ENCODE results near the gene ASB8.
"Not testable (repeated sequence)": the region's sequence is repeated elsewhere in the genome, so short reads cannot be mapped to it uniquely, and the experiment has no call there.

Gene ASB8

GRCh38 chr12:48142818-48143674 lies 14.3 kb downstream of the ASB8 start:
- in situ Hi-C loops (cut with HindIII; ENCODE audit: low sequenced_read_pairs) = no loop called here

- in situ Hi-C loops (cut with HindIII; ENCODE audit: low sequenced_read_pairs) = no loop called here
Measured at GRCh38 chr12:48135027-48135426, 22.3 kb downstream of the ASB8 start.

GRCh38 chr12:48132826-48133225 lies 24.5 kb downstream of the ASB8 start:
- in situ Hi-C loops (cut with HindIII; ENCODE audit: low sequenced_read_pairs) = no loop called here

GRCh38 chr12:48131517-48131916 lies 25.8 kb downstream of the ASB8 start:
- in situ Hi-C loops (cut with HindIII; ENCODE audit: low sequenced_read_pairs) = no loop called here

GRCh38 chr12:48129376-48129775 lies 27.9 kb downstream of the ASB8 start:
- in situ Hi-C loops (cut with HindIII; ENCODE audit: low sequenced_read_pairs) = no loop called here

- in situ Hi-C loops (cut with HindIII; ENCODE audit: low sequenced_read_pairs) = no loop called here
Measured at GRCh38 chr12:48128800-48129199, 28.5 kb downstream of the ASB8 start.

- in situ Hi-C loops (cut with HindIII; ENCODE audit: low sequenced_read_pairs) = no loop called here
Measured at GRCh38 chr12:48126953-48127630, 30.2 kb downstream of the ASB8 start.

- in situ Hi-C loops (cut with HindIII; ENCODE audit: low sequenced_read_pairs) = no loop called here
Measured at GRCh38 chr12:48125985-48126384, 31.3 kb downstream of the ASB8 start.

- in situ Hi-C loops (cut with HindIII; ENCODE audit: low sequenced_read_pairs) = not testable (repeated sequence)
Measured at GRCh38 chr12:48125542-48125941, 31.8 kb downstream of the ASB8 start.

- in situ Hi-C loops (cut with HindIII; ENCODE audit: low sequenced_read_pairs) = no loop called here
Measured at GRCh38 chr12:48123169-48123568, 34.1 kb downstream of the ASB8 start.

GRCh38 chr12:48122065-48122834 lies 35.1 kb downstream of the ASB8 start:
- in situ Hi-C loops (cut with HindIII; ENCODE audit: low sequenced_read_pairs) = no loop called here

GRCh38 chr12:48121522-48121921 lies 35.8 kb downstream of the ASB8 start:
- in situ Hi-C loops (cut with HindIII; ENCODE audit: low sequenced_read_pairs) = no loop called here

GRCh38 chr12:48119834-48120195 lies 37.5 kb downstream of the ASB8 start:
- in situ Hi-C loops (cut with HindIII; ENCODE audit: low sequenced_read_pairs) = no loop called here

GRCh38 chr12:48119078-48119833 lies 38.1 kb downstream of the ASB8 start, which contains the start of gene PFKM:
Gene PFKM, plus strand, starts transcription at chr12:48119364. Its CDS starts 3,411 bp downstream, at chr12:48122775.
- in situ Hi-C loops (cut with HindIII; ENCODE audit: low sequenced_read_pairs) = no loop called here

- in situ Hi-C loops (cut with HindIII; ENCODE audit: low sequenced_read_pairs) = no loop called here
Measured at GRCh38 chr12:48118284-48118871, 38.9 kb downstream of the ASB8 start.

- in situ Hi-C loops (cut with HindIII; ENCODE audit: low sequenced_read_pairs) = no loop called here
Measured at GRCh38 chr12:48115957-48116356, 41.4 kb downstream of the ASB8 start.

GRCh38 chr12:48111312-48111693 lies 46.0 kb downstream of the ASB8 start:
- in situ Hi-C loops (cut with HindIII; ENCODE audit: low sequenced_read_pairs) = not testable (repeated sequence)

- in situ Hi-C loops (cut with HindIII; ENCODE audit: low sequenced_read_pairs) = no loop called here
Measured at GRCh38 chr12:48110691-48111311, 46.5 kb downstream of the ASB8 start.

GRCh38 chr12:48109424-48109823 lies 47.9 kb downstream of the ASB8 start:
- in situ Hi-C loops (cut with HindIII; ENCODE audit: low sequenced_read_pairs) = no loop called here

Data from DLD1 (cell line).